ENCODE data around the gene YEATS4. TPM values are rescaled to one million over a fixed set of nuclear protein-coding genes. Genes with fewer than 3 reads are reported as not detected.

The YEATS4 gene
- total and polyA plus RNA-seq, 9 of the 15 experiments (the other 6 are each of a cell fraction or from before 2014, with no cell fraction given), result 25.9 to 92.2 (median 49.2) TPM

DNA sequence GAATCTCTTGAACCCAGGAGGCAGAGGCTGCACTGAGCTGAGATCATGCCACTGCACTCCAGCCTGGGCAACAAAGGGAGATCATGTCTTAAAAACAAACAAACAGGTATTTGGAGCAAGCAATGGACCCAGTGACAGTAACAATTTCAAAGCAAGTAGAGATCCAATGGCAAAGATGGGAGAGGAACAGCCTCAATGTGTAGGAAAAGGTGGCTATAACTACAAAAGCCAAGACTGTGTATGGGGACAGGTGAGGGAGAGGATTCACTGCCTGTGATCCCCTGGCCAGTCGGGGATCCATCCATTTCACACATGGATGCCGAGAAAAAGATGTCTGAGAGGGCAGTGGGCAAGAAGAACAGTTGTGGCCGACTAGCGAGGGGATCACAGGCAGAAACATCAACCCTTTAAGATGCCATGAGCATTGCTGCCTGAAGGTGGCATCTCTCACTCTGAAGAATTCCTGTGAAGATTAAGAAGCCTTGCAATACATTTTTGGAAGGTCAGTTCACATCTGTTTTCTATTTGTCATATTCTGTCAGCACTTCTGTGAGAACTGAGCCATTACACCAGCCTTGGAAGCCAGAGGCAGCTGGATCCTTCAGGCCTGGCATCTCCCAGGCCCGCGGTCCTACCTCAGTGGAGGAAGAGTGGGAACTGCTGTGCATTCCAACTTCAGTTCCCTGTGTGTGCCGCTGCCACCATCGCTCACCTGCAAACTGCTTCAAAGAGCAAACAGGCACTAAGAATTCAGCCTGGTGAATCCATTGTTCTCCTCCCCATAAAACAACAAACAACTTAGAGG, 56.1 kb downstream of the YEATS4 start (continued):
- TF ChIP-seq, protein P1, sequence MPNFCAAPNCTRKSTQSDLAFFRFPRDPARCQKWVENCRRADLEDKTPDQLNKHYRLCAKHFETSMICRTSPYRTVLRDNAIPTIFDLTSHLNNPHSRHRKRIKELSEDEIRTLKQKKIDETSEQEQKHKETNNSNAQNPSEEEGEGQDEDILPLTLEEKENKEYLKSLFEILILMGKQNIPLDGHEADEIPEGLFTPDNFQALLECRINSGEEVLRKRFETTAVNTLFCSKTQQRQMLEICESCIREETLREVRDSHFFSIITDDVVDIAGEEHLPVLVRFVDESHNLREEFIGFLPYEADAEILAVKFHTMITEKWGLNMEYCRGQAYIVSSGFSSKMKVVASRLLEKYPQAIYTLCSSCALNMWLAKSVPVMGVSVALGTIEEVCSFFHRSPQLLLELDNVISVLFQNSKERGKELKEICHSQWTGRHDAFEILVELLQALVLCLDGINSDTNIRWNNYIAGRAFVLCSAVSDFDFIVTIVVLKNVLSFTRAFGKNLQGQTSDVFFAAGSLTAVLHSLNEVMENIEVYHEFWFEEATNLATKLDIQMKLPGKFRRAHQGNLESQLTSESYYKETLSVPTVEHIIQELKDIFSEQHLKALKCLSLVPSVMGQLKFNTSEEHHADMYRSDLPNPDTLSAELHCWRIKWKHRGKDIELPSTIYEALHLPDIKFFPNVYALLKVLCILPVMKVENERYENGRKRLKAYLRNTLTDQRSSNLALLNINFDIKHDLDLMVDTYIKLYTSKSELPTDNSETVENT (CRISPR knock-in tag; IDR thresholded peaks at IDR 0.05), result no peak
- TF ChIP-seq, protein P2, sequence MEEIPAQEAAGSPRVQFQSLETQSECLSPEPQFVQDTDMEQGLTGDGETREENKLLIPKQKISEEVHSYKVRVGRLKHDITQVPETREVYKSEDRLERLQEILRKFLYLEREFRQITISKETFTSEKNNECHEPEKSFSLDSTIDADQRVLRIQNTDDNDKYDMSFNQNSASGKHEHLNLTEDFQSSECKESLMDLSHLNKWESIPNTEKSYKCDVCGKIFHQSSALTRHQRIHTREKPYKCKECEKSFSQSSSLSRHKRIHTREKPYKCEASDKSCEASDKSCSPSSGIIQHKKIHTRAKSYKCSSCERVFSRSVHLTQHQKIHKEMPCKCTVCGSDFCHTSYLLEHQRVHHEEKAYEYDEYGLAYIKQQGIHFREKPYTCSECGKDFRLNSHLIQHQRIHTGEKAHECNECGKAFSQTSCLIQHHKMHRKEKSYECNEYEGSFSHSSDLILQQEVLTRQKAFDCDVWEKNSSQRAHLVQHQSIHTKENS (CRISPR knock-in tag; IDR thresholded peaks at IDR 0.05), result no peak
- no peak for TF ChIP-seq CEBPB (tag; IDR thresholded peaks at IDR 0.05)
- TF ChIP-seq CREB5 (CRISPR knock-in tag; IDR thresholded peaks at IDR 0.05), result no peak
- TF ChIP-seq ETV5 (CRISPR knock-in tag; IDR thresholded peaks at IDR 0.05; ENCODE audit: low read depth), result no peak
- no peak for TF ChIP-seq ZNF140 (CRISPR knock-in tag; IDR thresholded peaks at IDR 0.05)
- TF ChIP-seq ZNF551 (CRISPR knock-in tag; IDR thresholded peaks at IDR 0.05), result no peak
- TF ChIP-seq SRSF9 (IDR thresholded peaks at IDR 0.05; ENCODE audit: borderline replicate concordance, low read depth, low read length), result no peak
- peak; percentile 6; the same call in 1 of the 2 replicates for TF ChIP-seq JUND (IDR thresholded peaks at IDR 0.05; ENCODE audit: borderline replicate concordance, low read depth, low read length)
- TF ChIP-seq JUND (tag; IDR thresholded peaks at IDR 0.05; ENCODE audit: borderline replicate concordance, low read depth, low read length), result no peak
- TF ChIP-seq SMAD3 (CRISPR knock-in tag; conservative IDR thresholded peaks at IDR 0.05), result no peak
- no peak for TF ChIP-seq HNRNPLL (IDR thresholded peaks at IDR 0.05; ENCODE audit: low read depth, low read length, poor library complexity, severe bottlenecking)
- peak; percentile 96 to 98 for TF ChIP-seq TEAD1 (CRISPR knock-in tag; IDR thresholded peaks at IDR 0.05)
- no peak for TF ChIP-seq EGR1 (conservative IDR thresholded peaks at IDR 0.05)
- TF ChIP-seq ZNF561 (CRISPR knock-in tag; conservative IDR thresholded peaks at IDR 0.05), result no peak
- no peak for TF ChIP-seq DPF2 (IDR thresholded peaks at IDR 0.05)
- TF ChIP-seq ZSCAN32 (CRISPR knock-in tag; IDR thresholded peaks at IDR 0.05), result no peak
- TF ChIP-seq SMARCA4 (IDR thresholded peaks at IDR 0.05), result no peak
- no peak for TF ChIP-seq ZNF445 (CRISPR knock-in tag; IDR thresholded peaks at IDR 0.05; ENCODE audit: low read depth)
- no peak for TF ChIP-seq OTX1 (CRISPR knock-in tag; IDR thresholded peaks at IDR 0.05)
- TF ChIP-seq KLF6 (CRISPR knock-in tag; IDR thresholded peaks at IDR 0.05; ENCODE audit: borderline replicate concordance), result no peak
- no peak for TF ChIP-seq RCOR1 (IDR thresholded peaks at IDR 0.05; ENCODE audit: borderline replicate concordance in 1 of 2, low read depth in 2 of 2, low read length in 2 of 2)
- no peak for TF ChIP-seq TAF9B (IDR thresholded peaks at IDR 0.05; ENCODE audit: partially characterized antibody)
